GM10266 (cell line): ENCODE results near the gene L2HGDH.

Experiments used
- DNase-seq: peaks from one replicate; pipeline ENCODE4 v3.0.0; 2012; ENCODE audit errors: extremely low spot score
- CTCF ChIP-seq: IDR thresholded peaks from 2 replicates; pipeline ENCODE4 v1.5.1; 2012; ENCODE audit warnings: mild to moderate bottlenecking, low read depth; ENCODE audit not compliant: control insufficient read depth, insufficient read depth; ENCODE audit errors: missing control alignments

L2HGDH gene

DNA sequence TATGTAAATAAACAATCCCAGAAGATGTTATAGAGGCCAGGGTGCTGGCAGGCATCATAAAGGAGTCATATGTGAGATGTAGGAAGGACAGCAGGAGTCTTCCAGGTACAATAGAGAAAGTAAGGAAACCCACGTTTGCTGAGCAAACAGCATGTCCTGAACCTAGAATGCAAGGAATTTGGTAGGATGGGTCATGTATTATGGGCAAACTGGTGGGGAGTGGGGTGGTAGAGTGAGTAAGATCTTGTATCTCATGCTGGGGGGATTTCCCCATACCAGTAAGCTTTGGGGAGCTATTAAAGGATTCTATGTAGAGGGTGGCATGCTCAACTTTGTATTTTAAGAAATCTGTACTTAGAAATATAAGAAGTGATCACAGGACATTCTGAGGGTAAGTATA is 43.7 kb upstream of the L2HGDH start:
- no peak for DNase-seq
- TF ChIP-seq CTCF = no peak

GRCh38 chr14:50354527-50354926 is 42.5 kb upstream of the L2HGDH start:
- TF ChIP-seq CTCF = no peak
- DNase-seq = no peak

- DNase-seq = no peak
- TF ChIP-seq CTCF = no peak
Measured at GRCh38 chr14:50353126-50353525, 41.1 kb upstream of the L2HGDH start.

DNA sequence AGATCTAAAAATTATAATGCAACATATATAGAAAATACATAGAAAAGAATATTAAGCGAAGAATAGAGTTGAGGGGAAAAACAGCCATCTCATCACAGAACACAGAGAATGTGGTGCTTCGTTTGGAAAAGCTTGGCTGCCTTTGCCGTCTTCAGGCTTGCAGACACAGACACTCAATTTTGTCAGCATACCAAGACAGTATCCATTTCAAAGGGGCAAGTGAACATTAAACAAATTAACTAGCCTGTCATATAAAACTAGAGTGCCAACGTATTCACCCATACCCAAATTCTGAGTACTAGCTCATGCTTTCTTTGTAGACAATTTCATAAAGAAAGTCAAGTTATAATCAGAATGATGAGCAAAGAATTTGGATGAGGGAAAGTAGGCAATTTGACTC is 40.6 kb upstream of the L2HGDH start:
- no peak for TF ChIP-seq CTCF
- no peak for DNase-seq

GRCh38 chr14:50350975-50351374 is 38.9 kb upstream of the L2HGDH start:
- no peak for DNase-seq

GRCh38 chr14:50348933-50349332 is 36.9 kb upstream of the L2HGDH start:
- no peak for TF ChIP-seq CTCF
- no peak for DNase-seq

More at GRCh38 chr14:50350975-50351374, 38.9 kb upstream of the L2HGDH start:
- TF ChIP-seq CTCF = no peak

DNA sequence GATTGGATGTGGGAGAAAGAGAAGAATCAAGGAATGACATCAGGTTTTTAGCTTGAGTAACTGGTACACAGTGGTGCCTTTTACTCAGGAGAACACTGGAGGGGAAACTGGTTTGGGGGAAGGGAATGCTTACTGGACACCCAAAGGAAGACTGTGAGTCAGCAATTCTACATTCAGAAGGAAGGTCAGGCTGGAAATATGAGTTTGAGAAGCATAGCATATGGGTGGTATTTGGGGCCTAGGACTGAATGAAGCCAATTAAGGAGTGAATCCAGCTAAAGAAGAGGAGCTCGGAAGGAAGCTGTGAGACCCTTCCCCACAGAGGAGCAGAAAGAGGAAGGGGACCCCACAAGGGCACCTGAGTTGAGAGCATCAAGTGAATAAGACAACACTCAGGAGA is 35.5 kb upstream of the L2HGDH start:
- TF ChIP-seq CTCF = no peak
- DNase-seq = no peak
